GM12874 (cell line): Measurements from ENCODE around the gene SHCBP1.

ENCODE experiments used
- CTCF ChIP-seq: IDR thresholded peaks from 2 replicates; pipeline ENCODE4 v1.5.1; 2011; ENCODE audit warnings: low read depth, mild to moderate bottlenecking, control low read depth, low read length, moderate library complexity; ENCODE audit not compliant: insufficient read depth

The SHCBP1 gene

GRCh38 chr16:46620266-46621005 is 743 bp downstream of the SHCBP1 start:
- no peak for TF ChIP-seq CTCF

GRCh38 chr16:46618516-46618915 is 2.7 kb downstream of the SHCBP1 start:
- no peak for TF ChIP-seq CTCF

GRCh38 chr16:46614006-46614405 is 7.2 kb downstream of the SHCBP1 start:
- TF ChIP-seq CTCF: no peak

- TF ChIP-seq CTCF: no peak
These were observed 7.8 kb downstream of the SHCBP1 start for GRCh38 chr16:46613352-46613751.

GRCh38 chr16:46612121-46612520 is 9.1 kb downstream of the SHCBP1 start:
- no peak for TF ChIP-seq CTCF

- TF ChIP-seq CTCF: no peak
These were observed 13.7 kb downstream of the SHCBP1 start for GRCh38 chr16:46607529-46607928.

- TF ChIP-seq CTCF: no peak
These were observed 14.9 kb downstream of the SHCBP1 start for GRCh38 chr16:46606231-46606630.
